22Rv1 (cell line): Measurements from ENCODE around the gene TENM4.

Source experiments
- ZFX ChIP-seq: fragments of 450-650 bp; IDR thresholded peaks from 2 replicates; pipeline ENCODE4 v1.6.1; 2017; ENCODE audit warnings: antibody characterized with exemption, borderline replicate concordance
- TF ChIP-seq, protein P1 (sequence below): fragments of 450-650 bp; IDR thresholded peaks from 2 replicates; pipeline ENCODE4 v1.5.1; 2017; ENCODE audit warnings: mild to moderate bottlenecking

DNA sequence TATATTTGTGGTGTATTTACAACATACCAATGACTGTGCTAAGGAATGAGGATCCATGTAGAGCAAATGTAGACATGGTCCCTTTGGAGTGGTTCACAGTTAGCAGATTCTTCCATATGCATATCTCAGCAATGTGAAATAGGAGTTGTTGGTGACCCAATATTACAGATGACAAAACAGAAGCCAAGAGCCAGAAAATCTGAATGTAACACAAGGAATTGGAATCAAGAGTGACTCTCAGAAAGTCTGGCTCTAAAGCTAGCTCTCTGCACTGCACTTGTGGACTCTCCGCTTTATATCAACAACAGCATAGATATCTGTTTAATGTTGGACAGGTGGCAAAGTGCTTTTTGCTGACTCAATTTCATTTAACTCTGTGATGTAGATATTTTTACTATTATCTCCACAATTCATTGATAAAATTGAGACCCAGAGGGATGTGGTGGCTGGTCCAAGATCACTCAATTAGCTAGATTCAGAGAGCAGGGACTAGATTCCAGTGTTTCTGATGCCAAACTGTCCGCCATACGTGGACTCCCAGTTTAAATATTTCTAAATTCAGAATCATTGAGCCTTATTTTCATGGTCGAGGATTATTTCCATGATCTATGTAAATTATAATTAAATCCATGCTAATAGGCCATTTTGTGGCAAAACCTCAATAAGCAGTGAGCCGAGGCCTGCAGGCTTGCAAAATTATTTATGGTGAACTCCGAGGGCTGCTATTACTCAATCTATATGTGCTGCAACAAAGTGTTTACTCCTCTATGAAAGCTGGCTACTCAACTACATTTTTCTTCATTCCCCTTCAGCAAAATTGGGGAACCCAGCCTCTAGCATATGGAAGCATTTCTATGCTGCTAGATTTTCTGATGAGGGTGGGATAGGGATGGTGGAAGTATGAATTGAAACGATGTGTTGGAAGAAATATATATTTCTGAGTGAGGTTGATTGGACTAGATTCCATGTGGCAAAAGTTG is 21.1 kb upstream of the TENM4 start:
- TF ChIP-seq, protein P1, sequence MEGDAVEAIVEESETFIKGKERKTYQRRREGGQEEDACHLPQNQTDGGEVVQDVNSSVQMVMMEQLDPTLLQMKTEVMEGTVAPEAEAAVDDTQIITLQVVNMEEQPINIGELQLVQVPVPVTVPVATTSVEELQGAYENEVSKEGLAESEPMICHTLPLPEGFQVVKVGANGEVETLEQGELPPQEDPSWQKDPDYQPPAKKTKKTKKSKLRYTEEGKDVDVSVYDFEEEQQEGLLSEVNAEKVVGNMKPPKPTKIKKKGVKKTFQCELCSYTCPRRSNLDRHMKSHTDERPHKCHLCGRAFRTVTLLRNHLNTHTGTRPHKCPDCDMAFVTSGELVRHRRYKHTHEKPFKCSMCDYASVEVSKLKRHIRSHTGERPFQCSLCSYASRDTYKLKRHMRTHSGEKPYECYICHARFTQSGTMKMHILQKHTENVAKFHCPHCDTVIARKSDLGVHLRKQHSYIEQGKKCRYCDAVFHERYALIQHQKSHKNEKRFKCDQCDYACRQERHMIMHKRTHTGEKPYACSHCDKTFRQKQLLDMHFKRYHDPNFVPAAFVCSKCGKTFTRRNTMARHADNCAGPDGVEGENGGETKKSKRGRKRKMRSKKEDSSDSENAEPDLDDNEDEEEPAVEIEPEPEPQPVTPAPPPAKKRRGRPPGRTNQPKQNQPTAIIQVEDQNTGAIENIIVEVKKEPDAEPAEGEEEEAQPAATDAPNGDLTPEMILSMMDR = no peak
- TF ChIP-seq ZFX = no peak
